GM23338 (cell line): ENCODE results near the gene UTP11.

Experiments used
- EZH2 ChIP-seq: fragments of 200-600 bp; sonication (generic); IDR thresholded peaks from one replicate; pipeline ENCODE4 v1.8.0; 2017; ENCODE audit warnings: antibody characterized with exemption, mild to moderate bottlenecking, low read depth; ENCODE audit not compliant: unreplicated experiment
- POLR2AphosphoS5 ChIP-seq: IDR thresholded peaks from 2 replicates; pipeline ENCODE4 v1.6.1; 2016; ENCODE audit warnings: antibody characterized with exemption, low read depth
- TF ChIP-seq, protein P1 (sequence below), 2 experiments: fragments of 200-600 bp in 1 of 2; sonication (generic) in 1 of 2; conservative IDR thresholded peaks; 2 replicates each; pipeline versions ENCODE4 v1.5.1 to v1.6.1; 2016 to 2017; ENCODE audit warnings: antibody characterized with exemption in 2 of 2, low read depth in 2 of 2, mild to moderate bottlenecking in 2 of 2, moderate library complexity in 1 of 2
- TF ChIP-seq, protein P2 (sequence below): IDR thresholded peaks from one replicate; pipeline ENCODE4 v1.6.1; 2018; ENCODE audit warnings: antibody characterized with exemption; ENCODE audit not compliant: unreplicated experiment
- TF ChIP-seq, protein P3 (sequence below): fragments of 250-450 bp; sonication (Bioruptor Pico); IDR thresholded peaks from 2 replicates; pipeline ENCODE4 v1.5.0; 2020; ENCODE audit warnings: mild to moderate bottlenecking, moderate library complexity

DNA sequence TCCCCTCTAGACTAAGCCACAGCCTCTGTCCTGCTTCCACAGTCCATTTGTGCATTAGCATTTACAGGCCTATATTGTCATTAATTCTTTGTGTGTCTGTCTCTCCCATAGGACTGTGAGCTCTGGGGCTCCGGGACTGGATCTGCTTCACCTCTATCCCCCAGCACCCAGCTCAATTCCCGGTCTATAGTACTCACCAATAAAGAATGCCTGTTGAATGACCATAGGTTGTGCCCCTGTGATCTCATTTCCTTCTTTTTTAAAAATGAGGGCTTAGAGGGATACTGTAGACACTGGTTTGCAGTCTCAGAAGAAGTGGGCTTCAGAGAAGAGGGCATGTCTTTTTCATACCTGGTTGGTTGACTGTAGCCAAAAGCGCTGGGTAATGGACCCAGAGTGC, 42.9 kb downstream of the UTP11 start:
- TF ChIP-seq, protein P1, sequence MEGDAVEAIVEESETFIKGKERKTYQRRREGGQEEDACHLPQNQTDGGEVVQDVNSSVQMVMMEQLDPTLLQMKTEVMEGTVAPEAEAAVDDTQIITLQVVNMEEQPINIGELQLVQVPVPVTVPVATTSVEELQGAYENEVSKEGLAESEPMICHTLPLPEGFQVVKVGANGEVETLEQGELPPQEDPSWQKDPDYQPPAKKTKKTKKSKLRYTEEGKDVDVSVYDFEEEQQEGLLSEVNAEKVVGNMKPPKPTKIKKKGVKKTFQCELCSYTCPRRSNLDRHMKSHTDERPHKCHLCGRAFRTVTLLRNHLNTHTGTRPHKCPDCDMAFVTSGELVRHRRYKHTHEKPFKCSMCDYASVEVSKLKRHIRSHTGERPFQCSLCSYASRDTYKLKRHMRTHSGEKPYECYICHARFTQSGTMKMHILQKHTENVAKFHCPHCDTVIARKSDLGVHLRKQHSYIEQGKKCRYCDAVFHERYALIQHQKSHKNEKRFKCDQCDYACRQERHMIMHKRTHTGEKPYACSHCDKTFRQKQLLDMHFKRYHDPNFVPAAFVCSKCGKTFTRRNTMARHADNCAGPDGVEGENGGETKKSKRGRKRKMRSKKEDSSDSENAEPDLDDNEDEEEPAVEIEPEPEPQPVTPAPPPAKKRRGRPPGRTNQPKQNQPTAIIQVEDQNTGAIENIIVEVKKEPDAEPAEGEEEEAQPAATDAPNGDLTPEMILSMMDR (conservative IDR thresholded peaks at IDR 0.05; ENCODE audit: low read depth in 2 of 2), result no peak
- TF ChIP-seq POLR2AphosphoS5 (no peak), EZH2 (no peak)
- TF ChIP-seq, protein P2, sequence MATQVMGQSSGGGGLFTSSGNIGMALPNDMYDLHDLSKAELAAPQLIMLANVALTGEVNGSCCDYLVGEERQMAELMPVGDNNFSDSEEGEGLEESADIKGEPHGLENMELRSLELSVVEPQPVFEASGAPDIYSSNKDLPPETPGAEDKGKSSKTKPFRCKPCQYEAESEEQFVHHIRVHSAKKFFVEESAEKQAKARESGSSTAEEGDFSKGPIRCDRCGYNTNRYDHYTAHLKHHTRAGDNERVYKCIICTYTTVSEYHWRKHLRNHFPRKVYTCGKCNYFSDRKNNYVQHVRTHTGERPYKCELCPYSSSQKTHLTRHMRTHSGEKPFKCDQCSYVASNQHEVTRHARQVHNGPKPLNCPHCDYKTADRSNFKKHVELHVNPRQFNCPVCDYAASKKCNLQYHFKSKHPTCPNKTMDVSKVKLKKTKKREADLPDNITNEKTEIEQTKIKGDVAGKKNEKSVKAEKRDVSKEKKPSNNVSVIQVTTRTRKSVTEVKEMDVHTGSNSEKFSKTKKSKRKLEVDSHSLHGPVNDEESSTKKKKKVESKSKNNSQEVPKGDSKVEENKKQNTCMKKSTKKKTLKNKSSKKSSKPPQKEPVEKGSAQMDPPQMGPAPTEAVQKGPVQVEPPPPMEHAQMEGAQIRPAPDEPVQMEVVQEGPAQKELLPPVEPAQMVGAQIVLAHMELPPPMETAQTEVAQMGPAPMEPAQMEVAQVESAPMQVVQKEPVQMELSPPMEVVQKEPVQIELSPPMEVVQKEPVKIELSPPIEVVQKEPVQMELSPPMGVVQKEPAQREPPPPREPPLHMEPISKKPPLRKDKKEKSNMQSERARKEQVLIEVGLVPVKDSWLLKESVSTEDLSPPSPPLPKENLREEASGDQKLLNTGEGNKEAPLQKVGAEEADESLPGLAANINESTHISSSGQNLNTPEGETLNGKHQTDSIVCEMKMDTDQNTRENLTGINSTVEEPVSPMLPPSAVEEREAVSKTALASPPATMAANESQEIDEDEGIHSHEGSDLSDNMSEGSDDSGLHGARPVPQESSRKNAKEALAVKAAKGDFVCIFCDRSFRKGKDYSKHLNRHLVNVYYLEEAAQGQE, result no peak
- TF ChIP-seq, protein P3, sequence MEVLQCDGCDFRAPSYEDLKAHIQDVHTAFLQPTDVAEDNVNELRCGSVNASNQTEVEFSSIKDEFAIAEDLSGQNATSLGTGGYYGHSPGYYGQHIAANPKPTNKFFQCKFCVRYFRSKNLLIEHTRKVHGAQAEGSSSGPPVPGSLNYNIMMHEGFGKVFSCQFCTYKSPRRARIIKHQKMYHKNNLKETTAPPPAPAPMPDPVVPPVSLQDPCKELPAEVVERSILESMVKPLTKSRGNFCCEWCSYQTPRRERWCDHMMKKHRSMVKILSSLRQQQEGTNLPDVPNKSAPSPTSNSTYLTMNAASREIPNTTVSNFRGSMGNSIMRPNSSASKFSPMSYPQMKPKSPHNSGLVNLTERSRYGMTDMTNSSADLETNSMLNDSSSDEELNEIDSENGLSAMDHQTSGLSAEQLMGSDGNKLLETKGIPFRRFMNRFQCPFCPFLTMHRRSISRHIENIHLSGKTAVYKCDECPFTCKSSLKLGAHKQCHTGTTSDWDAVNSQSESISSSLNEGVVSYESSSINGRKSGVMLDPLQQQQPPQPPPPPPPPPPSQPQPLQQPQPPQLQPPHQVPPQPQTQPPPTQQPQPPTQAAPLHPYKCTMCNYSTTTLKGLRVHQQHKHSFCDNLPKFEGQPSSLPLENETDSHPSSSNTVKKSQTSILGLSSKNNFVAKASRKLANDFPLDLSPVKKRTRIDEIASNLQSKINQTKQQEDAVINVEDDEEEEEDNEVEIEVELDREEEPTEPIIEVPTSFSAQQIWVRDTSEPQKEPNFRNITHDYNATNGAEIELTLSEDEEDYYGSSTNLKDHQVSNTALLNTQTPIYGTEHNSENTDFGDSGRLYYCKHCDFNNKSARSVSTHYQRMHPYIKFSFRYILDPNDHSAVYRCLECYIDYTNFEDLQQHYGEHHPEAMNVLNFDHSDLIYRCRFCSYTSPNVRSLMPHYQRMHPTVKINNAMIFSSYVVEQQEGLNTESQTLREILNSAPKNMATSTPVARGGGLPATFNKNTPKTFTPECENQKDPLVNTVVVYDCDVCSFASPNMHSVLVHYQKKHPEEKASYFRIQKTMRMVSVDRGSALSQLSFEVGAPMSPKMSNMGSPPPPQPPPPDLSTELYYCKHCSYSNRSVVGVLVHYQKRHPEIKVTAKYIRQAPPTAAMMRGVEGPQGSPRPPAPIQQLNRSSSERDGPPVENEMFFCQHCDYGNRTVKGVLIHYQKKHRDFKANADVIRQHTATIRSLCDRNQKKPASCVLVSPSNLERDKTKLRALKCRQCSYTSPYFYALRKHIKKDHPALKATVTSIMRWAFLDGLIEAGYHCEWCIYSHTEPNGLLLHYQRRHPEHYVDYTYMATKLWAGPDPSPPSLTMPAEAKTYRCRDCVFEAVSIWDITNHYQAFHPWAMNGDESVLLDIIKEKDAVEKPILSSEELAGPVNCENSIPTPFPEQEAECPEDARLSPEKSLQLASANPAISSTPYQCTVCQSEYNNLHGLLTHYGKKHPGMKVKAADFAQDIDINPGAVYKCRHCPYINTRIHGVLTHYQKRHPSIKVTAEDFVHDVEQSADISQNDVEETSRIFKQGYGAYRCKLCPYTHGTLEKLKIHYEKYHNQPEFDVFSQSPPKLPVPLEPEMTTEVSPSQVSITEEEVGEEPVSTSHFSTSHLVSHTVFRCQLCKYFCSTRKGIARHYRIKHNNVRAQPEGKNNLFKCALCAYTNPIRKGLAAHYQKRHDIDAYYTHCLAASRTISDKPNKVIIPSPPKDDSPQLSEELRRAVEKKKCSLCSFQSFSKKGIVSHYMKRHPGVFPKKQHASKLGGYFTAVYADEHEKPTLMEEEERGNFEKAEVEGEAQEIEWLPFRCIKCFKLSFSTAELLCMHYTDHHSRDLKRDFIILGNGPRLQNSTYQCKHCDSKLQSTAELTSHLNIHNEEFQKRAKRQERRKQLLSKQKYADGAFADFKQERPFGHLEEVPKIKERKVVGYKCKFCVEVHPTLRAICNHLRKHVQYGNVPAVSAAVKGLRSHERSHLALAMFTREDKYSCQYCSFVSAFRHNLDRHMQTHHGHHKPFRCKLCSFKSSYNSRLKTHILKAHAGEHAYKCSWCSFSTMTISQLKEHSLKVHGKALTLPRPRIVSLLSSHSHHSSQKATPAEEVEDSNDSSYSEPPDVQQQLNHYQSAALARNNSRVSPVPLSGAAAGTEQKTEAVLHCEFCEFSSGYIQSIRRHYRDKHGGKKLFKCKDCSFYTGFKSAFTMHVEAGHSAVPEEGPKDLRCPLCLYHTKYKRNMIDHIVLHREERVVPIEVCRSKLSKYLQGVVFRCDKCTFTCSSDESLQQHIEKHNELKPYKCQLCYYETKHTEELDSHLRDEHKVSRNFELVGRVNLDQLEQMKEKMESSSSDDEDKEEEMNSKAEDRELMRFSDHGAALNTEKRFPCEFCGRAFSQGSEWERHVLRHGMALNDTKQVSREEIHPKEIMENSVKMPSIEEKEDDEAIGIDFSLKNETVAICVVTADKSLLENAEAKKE (CRISPR knock-in tag), result no peak
